Measurements from ENCODE around the gene EPM2A. TPM values are rescaled to one million over a fixed set of nuclear protein-coding genes. Genes with fewer than 3 reads are reported as not detected.

The EPM2A gene
- total RNA-seq, 2 experiments from 2014 or later = 9.1 to 10.7 TPM

DNA sequence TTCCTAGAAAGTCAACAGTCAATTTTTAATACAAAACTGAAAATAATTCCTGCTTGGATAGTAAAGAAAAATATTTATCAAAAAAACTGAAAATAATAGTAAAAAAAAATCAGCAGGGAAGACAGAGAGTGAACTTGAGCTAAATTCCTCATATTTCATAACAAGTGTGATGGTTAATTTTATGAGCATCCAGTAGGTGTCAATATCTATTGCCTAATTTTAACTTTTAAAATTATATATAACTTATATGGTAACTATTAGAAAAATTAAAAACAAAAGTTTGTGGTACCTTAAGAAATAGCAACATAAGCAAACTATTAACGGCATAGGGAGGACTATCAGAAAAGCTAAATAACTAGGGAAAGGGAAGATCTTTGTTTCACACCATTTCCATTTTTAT is 2.1 kb downstream of the EPM2A start:
- Mint-ChIP-seq H3K36me3 (ENCODE audit: low read depth) (peaks cover 23% of the 10 kb centered on the region), H3K27me3 (no peaks in the 10 kb centered on the region), H3K4me1 (ENCODE audit: low read depth) (peaks cover 31% of the 10 kb centered on the region), H3K9me3 (peaks cover 16% of the 10 kb centered on the region), H3K27ac (no peak overlapping the region), H3K4me3 (no peak overlapping the region)
- intact Hi-C loops (cut with micrococcal nuclease) = loop anchor here (10.0 kb wide), 1 partner anchor 232 kb away; the partner anchor contains the start of gene SHPRH
- POLR2A ChIA-PET = interaction anchor here (0.8 to 3.1 kb wide), 2 partner anchors 82 to 91 kb away, joined by 3 to 20 read pairs; partner anchors contain the start of gene FBXO30
- CTCF ChIA-PET = interaction anchor here (0.6 kb wide), 1 partner anchor 82 kb away, joined by 3 read pairs; the partner anchor contains the start of gene FBXO30
- no peak for DNase-seq
- no peak for ATAC-seq
- TF ChIP-seq, protein P1, sequence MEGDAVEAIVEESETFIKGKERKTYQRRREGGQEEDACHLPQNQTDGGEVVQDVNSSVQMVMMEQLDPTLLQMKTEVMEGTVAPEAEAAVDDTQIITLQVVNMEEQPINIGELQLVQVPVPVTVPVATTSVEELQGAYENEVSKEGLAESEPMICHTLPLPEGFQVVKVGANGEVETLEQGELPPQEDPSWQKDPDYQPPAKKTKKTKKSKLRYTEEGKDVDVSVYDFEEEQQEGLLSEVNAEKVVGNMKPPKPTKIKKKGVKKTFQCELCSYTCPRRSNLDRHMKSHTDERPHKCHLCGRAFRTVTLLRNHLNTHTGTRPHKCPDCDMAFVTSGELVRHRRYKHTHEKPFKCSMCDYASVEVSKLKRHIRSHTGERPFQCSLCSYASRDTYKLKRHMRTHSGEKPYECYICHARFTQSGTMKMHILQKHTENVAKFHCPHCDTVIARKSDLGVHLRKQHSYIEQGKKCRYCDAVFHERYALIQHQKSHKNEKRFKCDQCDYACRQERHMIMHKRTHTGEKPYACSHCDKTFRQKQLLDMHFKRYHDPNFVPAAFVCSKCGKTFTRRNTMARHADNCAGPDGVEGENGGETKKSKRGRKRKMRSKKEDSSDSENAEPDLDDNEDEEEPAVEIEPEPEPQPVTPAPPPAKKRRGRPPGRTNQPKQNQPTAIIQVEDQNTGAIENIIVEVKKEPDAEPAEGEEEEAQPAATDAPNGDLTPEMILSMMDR (IDR thresholded peaks at IDR 0.05) = no peak

DNA sequence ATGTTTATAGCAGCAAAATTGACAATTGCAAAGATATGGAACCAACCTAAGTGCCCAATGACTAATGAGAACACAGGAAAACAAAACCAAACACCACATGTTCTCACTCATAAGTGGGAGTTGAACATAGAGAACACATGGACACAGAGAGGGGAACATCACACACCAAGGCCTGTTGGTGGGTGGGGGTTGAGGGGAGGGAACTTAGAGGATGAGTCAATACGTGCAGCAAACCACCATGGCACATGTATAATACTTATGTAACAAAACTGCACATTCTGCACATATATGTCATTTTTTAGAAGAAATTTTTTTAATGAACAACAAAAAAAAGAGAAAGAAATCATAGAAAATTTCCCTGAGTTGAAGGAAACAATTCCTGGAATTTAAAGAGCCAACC is 3.9 kb downstream of the EPM2A start:
- ChIA-PET POLR2A (no interaction called here), CTCF (interaction anchor here (0.8 kb wide), 1 partner anchor 1121 kb away, joined by 3 read pairs; no protein-coding TSS in a partner anchor)
- DNase-seq (peak; percentile 54), ATAC-seq (no peak)
- no peaks in the 10 kb centered on the region for H3K27me3 Mint-ChIP-seq
- H3K27ac Mint-ChIP-seq = no peak overlapping the region
- H3K4me3 Mint-ChIP-seq = no peak overlapping the region
- intact Hi-C loops (cut with micrococcal nuclease) = loop anchor here (10.0 kb wide), 1 partner anchor 233 kb away; the partner anchor contains the start of gene SHPRH
- peaks cover 20% of the 10 kb centered on the region for H3K9me3 Mint-ChIP-seq
- TF ChIP-seq, protein P1 (IDR thresholded peaks at IDR 0.05) = no peak
- peaks cover 27% of the 10 kb centered on the region for H3K36me3 Mint-ChIP-seq (ENCODE audit: low read depth)
- peaks cover 29% of the 10 kb centered on the region for H3K4me1 Mint-ChIP-seq (ENCODE audit: low read depth)

DNA sequence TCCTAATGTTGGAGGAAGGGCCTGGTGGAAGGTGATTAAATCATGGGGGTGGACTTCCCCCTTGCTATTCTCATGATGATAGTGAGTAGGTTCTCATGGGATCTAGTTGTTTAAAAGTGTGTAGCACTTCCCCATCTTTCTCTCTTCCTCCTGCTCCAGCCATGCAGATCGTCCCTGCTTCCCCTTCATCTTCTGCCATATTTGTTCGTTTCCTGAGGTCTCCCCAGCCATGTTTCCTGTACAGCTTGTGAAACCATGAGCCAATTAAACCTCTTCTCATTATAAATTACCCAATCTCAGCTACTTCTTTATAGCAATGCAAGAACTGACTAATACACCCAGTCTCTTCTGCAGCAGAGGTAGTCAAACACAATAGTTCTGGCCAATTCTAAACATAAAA is 5.4 kb downstream of the EPM2A start:
- POLR2A ChIA-PET = interaction anchor here (0.9 to 1.2 kb wide), 2 partner anchors 82 to 94 kb away, joined by 3 to 4 read pairs; no protein-coding TSS in a partner anchor
- no peak overlapping the region for H3K27ac Mint-ChIP-seq

DNA sequence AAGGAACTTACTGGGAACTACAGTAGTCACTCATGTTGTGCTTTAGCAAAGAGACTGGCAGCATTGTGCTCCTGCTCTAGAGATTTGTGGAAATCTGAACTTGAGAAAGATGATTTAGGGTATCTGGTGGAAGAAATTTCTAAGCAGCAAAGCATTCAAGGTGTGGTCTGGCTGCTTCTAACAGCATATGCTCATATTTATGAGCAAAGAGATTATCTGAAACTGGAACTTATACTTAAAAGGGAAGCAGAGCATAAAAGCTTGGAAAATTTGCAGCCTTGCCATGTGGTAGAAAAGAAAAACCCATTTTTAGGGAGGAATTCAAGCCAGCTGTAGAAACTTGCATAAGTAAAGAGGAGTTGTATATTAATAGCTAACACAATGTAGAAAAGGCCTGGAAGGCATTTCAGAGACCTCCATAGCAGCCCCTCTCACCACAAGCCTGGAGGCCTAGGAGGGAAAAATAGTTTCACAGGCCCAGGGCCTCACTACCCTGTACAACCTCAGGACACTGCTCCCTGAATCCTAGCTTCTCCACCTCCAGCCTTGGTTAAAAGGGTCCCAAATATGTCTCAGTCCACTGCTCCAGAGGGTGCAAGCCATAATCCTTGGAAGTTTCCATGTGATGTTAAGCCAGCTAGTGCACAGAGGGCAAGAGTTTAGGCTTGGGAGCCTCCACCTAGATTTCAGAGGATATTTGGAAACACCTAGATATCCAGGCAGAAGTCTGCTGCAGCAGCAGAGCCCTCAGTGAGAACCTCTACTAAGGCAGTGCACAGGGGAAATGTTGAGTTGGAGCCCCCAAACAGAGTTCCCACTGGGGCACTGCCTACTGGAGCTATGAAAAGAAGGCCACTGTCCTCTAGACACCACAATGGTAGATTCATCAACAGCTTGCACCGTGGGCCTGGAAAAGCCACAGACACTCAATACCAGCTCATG is 6.6 kb downstream of the EPM2A start:
- ChIA-PET POLR2A (no interaction called here), CTCF (interaction anchor here (0.9 kb wide), 1 partner anchor 25 kb away, joined by 3 read pairs; no protein-coding TSS in a partner anchor)
- DNase-seq (no peak), ATAC-seq (no peak)
- Mint-ChIP-seq H3K27ac (no peak overlapping the region), H3K27me3 (no peaks in the 10 kb centered on the region), H3K4me1 (ENCODE audit: low read depth) (peaks cover 25% of the 10 kb centered on the region), H3K4me3 (no peak overlapping the region), H3K9me3 (peaks cover 26% of the 10 kb centered on the region), H3K36me3 (ENCODE audit: low read depth) (peaks cover 30% of the 10 kb centered on the region)
- TF ChIP-seq, protein P1 (IDR thresholded peaks at IDR 0.05) = no peak
- intact Hi-C loops (cut with micrococcal nuclease) = no loop called here

More for the DNA sequence above, 5.4 kb downstream of the EPM2A start:
- H3K9me3 Mint-ChIP-seq = peaks cover 20% of the 10 kb centered on the region
- peaks cover 28% of the 10 kb centered on the region for H3K4me1 Mint-ChIP-seq (ENCODE audit: low read depth)
- no peak for DNase-seq
- H3K27me3 Mint-ChIP-seq = no peaks in the 10 kb centered on the region
- peaks cover 29% of the 10 kb centered on the region for H3K36me3 Mint-ChIP-seq (ENCODE audit: low read depth)
- TF ChIP-seq, protein P1 (IDR thresholded peaks at IDR 0.05) = no peak
- no peak overlapping the region for H3K4me3 Mint-ChIP-seq
- intact Hi-C loops (cut with micrococcal nuclease) = loop anchor here (10.0 kb wide), 1 partner anchor 235 kb away; the partner anchor contains the start of gene SHPRH
- CTCF ChIA-PET = no interaction called here
- no peak for ATAC-seq
